ENCODE data around the gene ASMTL. TPM values are rescaled to one million over a fixed set of nuclear protein-coding genes. Genes with fewer than 3 reads are reported as not detected.
A peak's percentile ranks its signal among the peaks of the same experiment; 100 is the strongest.
"Not testable (repeated sequence)": the region's sequence is repeated elsewhere in the genome, so short reads cannot be mapped to it uniquely, and the experiment has no call there.

The ASMTL gene
- polyA plus RNA-seq, 1 donor, result 37.1 TPM

GRCh38 chrX:1435241-1435895 is 17.3 kb downstream of the ASMTL start:
- DNase-seq, result no peak

GRCh38 chrX:1434871-1435240 is 17.9 kb downstream of the ASMTL start:
- no peak for DNase-seq

DNA sequence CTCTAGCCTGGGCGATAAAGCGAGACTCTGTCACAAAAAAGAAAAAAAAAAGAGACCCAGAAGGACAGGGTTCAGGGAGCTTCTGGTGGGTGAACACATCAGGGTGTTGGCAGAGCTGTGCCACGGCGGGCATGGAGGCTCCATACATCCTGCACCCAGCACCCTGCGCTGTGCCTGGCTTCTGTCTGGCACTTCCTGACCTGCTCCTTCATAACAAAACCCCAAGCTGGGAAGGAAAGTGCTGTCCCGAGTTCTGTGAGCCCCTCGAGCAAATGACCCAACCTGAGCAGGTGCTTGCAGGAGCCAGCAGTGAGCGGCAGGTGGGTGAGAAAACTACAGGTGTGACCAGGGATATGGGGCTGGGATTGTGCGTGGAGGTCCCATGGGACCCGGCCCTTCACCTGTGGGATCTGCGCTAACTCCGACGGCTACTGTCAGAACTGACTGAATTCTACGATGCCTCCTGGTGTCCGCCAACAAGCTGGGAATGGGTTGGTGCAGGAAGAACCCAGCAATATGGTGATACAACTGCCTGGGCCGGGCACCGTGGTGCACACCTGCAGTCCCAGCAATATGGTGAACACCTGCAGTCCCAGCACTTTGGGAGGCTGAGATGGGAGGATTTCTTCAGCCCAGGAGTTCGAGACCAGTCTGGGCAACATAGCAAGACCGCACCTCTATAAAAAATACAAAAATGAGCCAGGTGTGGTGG is 18.9 kb downstream of the ASMTL start:
- no peak for DNase-seq

- DNase-seq, result no peak
Observed at GRCh38 chrX:1430451-1430850, 22.3 kb downstream of the ASMTL start.

DNA sequence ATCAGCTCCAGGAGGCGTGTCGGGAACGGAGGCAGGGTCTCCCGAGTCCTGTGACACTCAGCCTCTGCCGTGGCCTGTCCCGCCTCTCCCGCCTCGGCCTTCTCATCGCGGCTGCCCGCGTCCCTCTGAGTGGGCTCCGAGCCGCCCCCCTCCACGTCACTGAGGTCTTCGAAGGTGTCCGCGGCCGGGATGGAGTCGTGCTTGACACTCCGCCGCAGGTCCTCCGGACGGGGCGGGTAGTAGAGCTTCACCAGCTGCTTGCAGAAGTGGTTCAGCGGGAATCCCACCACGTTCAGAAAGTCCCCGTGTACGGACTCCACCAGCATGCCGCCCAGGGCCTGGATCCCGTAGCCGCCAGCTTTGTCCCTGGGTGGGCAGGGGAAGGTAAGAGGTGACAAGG is 25.0 kb downstream of the ASMTL start:
- no peak for DNase-seq

- DNase-seq, result not testable (repeated sequence)
Observed at GRCh38 chrX:1426321-1426720, 26.4 kb downstream of the ASMTL start.

DNA sequence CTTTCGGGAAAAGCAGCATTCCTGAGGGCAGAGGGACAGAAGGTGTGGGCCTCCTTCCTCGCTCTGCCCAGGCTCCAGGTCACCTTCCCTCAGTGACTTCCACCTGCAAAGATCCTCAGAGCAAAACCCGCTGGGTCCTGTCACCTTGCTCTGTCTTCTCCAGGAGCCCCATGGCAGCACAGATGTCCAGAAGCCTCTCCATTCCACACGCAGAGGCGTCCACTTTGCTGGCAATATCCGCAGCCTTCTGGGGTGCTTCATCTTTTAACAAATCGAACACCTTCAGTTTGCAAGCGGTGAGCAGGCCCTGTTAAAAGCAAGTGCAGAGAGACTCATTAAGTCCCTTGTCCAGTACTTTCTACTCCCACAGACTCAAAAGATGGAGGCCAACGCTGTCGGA is 27.3 kb downstream of the ASMTL start:
- no peak for DNase-seq

GRCh38 chrX:1424147-1424851 is 28.4 kb downstream of the ASMTL start:
- no peak for DNase-seq

- DNase-seq, result no peak
Observed at GRCh38 chrX:1423215-1423614, 29.5 kb downstream of the ASMTL start.

GRCh38 chrX:1422135-1422465 is 30.6 kb downstream of the ASMTL start:
- DNase-seq, result no peak

DNA sequence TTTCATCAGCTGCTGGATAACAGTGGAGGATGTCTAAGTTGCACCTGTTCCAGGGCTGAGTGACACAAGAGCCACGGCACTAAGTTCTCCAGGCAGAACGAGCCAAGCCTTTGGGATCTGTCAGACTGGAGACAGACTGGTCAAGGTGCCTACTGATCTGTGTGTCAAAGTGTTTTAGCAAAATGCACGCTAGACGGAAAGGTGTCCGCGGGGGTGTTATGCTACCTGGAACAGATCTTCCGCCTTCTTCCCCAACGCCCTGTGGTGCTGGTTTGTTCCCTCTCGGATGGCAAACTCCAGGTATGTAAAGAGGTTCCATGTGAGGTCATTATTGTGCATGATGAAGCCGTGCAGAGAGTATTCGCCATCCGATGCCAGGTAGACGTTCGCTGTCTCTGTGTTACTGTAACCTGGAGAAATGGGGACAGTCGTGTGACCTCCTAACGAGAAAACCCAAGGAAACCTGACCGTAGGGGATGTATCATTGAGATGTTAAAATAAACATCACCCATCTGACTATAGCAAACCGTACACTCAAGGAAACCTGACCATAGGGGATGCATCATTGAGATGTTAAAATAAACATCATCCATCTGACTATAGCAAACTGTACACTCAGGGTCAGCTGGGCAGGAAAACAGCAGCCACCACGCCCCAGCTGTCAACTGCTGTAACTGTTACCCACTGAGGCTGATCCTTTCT is 31.1 kb downstream of the ASMTL start:
- no peak for DNase-seq

DNA sequence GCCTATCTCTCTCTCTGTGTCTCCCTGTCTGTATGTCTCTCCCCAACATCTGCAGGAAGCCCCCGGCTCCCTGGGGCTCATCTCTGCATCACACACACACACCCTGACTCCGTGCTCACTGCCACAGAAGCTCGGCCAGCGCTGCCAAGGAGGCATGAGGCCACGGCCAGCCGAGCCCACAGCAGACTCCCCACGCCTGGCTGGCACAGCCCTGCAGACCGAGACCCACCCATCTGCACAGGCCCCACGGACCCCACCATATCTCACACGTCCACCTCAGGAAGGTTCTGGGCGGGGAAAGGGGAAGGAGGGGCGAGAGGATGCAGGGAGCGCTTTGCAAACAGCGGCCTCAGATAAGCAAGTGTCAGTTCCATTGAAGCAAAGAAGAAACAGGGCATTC is 32.3 kb downstream of the ASMTL start:
- no peak for DNase-seq

DNA sequence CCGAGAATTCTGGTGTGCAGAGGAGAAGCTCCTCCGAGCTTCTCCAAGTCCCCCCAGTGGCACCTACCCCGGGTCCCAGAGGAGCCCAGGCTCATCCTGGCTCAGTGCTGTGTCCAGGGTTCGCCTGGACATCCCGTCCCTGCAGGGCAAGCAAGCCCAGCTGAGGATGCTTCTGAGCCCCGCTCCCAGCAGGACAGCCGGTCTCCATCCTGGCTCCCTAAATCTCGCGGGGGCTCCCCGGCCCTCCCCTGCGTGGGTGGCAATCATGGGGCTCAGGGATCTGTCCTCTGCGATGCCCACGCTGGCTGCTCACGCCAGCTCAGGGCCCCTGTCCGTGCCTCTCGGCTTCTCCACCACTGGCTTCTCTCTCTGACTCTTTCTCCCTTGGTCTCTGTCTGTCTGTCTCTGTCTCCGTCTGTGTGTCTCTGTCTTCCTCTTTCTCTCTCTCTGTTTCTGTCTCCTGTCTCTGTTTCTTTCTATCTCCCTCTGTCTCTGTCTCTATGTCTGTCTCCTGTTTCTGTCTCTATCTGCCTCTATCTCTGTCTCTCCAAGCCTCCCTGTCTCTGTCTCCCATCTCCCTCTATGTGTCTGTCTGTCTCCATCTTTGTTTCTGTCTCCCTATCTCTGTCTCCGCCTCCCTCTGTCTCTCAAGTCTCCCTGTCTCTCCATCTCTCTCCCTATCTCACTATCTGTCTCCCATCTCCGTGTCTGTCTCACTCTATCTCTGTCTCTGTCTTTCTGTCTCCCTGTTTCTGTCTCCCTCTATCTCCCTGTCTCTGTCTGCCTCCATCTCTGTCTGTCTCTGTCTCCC is 33.0 kb downstream of the ASMTL start:
- no peak for DNase-seq

DNA sequence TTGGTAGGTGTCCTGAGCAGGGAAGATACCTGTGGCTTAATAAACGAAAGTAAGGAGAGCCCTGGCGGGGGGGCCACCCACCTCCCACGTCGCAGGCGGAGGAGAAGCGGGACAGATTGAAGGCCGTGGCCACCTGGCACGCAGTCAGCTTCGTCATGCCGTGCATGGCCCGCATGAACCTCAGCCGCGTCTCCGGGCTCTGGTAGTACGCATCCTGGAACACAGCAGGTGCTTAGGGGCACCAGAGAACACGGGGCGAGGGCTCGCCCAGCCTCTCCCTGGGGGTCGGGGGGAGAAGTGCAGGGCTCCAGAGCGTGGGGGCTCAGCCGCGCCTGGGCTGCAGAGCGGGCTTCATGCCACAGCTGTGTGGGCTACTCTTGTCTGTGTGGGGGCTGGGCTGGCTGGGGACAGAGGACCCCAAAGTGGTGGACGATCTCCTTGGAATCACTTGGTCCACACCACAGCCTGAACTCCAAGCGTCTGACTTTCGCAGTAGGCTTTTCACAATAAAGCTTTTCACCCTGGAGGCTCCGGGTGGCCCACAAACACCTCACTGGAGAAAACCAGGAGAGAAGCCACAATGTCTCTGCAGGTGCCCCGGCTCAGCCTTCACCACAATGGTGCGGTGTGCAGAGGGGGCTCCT is 33.7 kb downstream of the ASMTL start:
- no peak for DNase-seq

GRCh38 chrX:1417921-1418771 is 34.6 kb downstream of the ASMTL start:
- DNase-seq, result no peak

DNA sequence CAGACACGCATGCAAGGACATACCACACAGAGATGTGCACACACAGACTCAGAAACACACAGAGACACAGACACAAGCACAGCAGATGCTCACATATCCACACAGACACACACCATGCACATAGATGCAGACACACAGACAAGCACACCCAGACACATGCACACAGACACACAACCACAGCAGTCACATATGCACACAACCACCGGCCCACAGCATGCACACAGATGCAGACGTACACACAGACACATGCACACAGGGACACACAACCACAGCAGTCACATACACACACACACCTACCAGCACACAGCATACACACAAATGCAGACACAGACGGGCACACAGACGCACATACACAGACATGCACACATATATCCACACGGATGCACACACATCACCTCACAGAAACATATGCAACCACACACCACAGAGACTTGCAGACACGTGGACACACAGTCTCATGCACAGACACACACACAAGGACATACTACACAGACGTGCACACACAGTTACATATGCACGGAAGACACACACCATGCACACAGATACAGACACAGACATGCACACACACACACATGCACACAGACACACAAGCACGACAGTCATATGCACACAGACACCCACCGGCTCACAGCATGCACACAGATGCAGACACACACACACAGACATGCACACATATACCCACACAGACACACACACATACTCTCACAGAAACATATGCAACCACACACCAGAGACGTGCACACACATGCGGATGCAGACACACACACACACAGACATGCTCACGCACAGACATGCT is 35.5 kb downstream of the ASMTL start:
- no peak for DNase-seq

DNA sequence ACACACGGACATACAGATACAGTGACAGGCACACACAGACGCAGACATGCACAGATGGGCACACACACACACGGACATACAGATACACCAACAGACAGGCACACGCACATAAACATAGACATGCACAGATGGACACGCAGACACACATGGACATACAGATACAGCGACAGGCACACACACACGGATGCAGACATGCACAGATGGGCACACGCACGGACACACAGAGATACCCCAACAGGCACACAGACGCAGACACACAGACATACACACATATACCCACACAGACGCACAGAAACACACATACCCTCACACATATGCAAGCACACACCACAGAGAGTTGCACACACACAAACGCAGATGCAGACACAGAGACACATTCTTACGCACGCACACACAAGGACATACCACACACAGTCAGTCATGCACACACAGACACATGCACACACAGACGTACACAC is 36.4 kb downstream of the ASMTL start:
- no peak for DNase-seq

- DNase-seq, result no peak
Observed at GRCh38 chrX:1412551-1413161, 40.1 kb downstream of the ASMTL start.

- peak; percentile 37 for DNase-seq
Observed at GRCh38 chrX:1411326-1411725, 41.4 kb downstream of the ASMTL start.

All from left kidney (tissue), 2 donors.